Right renal cortex interstitium (tissue), 3 donors: ENCODE data around the gene ELL. TPM values are rescaled to one million over a fixed set of nuclear protein-coding genes. Genes with fewer than 3 reads are reported as not detected.

ENCODE experiments used
- DNase-seq, 3 donors: peaks; one replicate each; pipeline ENCODE4 v3.0.0-alpha.2; 2013; ENCODE audit warnings: low read depth in 3 of 3, low spot score in 2 of 3
- polyA plus RNA-seq, 3 donors: library from polyadenylated mRNA; unstranded; fragments of 120-200 nt; gene quantifications; one replicate each; pipeline ENCODE4 v1.2.1, GENCODE V29; 2013; ENCODE audit not compliant: insufficient read length in 3 of 3

The ELL gene
- polyA plus RNA-seq, 3 donors, result 8.4 to 8.6 (median 8.4) TPM

- DNase-seq, result no peak
Measured at GRCh38 chr19:18450021-18450930, 71.6 kb downstream of the ELL start.

DNA sequence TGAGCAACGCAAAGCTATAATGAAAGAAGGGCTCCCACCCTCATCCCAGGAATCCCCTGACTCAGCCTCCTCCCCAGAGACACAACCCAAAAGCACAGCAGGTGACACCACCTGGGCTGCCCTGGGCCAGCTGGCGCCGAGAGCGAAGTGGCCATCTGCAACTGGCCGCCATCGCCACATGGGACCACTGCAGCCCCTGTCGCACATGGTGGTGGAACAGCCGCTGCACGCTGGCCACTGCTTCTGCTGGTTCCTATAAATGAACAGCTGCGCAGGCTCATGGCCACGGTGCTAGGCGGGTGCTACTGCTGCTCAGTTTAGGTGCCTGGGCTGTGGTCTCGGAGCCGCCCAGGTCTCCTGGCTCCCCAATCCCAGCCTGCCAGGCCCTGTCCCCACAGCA is 72.3 kb downstream of the ELL start:
- no peak for DNase-seq

GRCh38 chr19:18446811-18447359 is 75.0 kb downstream of the ELL start:
- DNase-seq, result no peak

DNA sequence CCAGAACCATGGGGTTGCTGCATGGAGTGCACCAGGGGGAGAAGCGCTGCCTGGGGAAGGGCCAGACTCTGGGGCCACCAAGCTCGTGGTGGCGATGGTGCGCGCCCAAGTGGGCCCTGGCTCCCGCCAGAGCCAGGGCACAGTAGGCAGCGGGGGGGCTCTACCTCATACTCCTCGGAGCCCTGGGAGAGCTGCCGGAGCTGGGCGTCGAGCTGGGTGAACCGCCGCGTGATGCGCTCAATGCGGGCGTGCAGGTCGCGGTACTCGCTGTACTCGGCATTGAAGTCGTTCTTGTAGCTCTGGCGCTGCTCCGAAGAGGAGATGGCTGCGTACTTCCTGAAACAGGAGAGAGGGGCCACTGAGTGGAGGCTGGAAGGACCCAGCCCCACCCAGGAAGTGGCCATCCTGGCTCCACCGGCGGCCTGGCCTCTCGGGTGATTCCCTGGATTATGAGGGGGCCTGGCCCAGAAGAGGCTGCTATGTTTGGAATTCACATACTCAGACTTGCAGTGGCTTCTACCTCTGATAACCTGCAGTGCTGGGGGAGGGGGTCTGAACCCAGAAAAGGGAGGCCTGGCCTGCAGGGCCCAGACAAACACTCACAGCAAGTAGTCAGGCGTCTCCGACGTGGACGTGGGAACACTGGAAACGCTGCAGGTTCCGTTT is 75.6 kb downstream of the ELL start:
- no peak for DNase-seq

GRCh38 chr19:18445262-18445948 is 76.5 kb downstream of the ELL start:
- no peak for DNase-seq

- no peak for DNase-seq
Measured at GRCh38 chr19:18444513-18444912, 77.4 kb downstream of the ELL start.

DNA sequence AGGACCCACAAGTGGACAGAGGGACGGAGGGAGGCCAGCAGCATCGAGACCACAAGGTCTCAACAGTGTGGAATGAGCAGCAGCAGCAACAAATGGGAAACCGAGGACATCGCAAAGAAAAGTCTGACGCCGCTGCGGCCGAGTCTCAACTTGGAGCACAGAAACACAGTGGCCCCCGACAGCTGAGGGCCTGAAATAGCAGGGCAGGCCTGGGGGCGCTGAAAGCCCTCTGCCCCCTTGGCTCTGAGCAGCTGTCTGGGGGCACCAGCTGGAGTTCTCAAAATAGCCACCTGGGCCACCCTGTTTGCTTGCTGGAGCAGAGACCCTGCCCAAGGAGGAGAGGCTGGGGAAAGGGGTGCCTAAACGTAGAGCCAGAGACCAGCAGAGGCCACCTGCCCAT is 78.0 kb downstream of the ELL start:
- DNase-seq, result no peak

GRCh38 chr19:18443406-18443805 is 78.5 kb downstream of the ELL start:
- DNase-seq, result no peak

DNA sequence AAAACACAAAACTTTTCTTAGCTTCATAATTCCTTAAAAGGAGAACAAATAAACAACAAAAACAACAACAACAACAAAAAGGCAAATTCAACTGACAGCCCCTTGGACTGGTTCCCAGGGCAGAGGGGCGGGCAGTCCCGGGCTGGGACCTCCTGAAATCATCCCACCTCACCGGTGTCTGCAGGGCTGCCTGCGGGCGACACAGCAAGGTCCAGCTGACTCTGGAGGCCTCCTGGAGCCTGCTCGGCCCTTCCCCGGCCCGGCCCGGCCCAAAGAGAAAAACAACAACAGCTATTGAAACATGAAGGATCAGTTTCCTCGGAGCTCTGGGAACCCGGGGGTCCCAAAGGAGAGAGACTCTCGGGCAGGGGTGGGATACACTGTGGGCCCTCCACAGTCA is 78.9 kb downstream of the ELL start:
- DNase-seq, result no peak

- DNase-seq, result no peak
Measured at GRCh38 chr19:18441804-18442788, 79.8 kb downstream of the ELL start.

DNA sequence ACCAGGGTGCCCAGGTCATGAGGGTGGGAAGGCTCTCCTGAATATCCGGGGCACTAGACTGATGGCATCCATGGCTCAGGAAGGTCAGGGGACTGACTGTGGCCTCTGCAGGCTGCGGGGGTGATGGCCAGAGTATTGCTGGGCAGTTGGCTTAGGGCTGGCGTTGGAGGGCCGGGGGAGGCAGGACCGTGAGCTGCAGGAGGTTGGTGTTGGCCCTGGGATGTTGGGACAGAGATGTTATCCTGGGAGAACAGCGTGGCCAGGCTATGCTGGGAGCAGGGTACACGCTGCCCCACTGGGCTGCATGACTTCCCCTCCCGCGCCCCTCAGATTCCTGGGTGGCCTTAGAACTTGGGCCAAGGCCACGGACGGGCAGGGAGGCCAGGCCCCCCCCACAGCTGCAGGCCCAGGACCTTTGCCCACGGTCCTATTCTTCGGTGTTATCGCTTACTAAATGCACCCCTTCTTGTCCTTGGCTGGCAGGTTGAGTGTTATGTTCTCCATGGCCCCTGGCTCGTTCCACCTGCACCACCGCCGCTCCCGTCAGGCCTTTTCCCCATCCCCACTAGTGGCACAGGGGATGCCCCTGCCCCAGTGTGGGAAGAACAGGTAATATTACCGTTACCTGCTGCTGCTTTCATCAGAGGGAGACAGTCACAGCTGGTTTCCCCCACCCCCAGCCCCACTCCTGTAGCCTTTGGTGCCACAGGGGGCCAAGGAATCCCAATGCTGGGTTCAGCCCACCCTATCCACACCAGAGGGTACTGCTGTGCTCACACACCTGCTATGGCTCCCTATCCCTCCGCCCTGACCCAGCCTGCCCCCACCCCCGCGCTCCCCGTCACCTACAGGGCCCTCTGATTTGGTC is 80.7 kb downstream of the ELL start:
- no peak for DNase-seq

- DNase-seq, result no peak
Measured at GRCh38 chr19:18440415-18440877, 81.4 kb downstream of the ELL start.

- no peak for DNase-seq
Measured at GRCh38 chr19:18439910-18440237, 82.0 kb downstream of the ELL start.

DNA sequence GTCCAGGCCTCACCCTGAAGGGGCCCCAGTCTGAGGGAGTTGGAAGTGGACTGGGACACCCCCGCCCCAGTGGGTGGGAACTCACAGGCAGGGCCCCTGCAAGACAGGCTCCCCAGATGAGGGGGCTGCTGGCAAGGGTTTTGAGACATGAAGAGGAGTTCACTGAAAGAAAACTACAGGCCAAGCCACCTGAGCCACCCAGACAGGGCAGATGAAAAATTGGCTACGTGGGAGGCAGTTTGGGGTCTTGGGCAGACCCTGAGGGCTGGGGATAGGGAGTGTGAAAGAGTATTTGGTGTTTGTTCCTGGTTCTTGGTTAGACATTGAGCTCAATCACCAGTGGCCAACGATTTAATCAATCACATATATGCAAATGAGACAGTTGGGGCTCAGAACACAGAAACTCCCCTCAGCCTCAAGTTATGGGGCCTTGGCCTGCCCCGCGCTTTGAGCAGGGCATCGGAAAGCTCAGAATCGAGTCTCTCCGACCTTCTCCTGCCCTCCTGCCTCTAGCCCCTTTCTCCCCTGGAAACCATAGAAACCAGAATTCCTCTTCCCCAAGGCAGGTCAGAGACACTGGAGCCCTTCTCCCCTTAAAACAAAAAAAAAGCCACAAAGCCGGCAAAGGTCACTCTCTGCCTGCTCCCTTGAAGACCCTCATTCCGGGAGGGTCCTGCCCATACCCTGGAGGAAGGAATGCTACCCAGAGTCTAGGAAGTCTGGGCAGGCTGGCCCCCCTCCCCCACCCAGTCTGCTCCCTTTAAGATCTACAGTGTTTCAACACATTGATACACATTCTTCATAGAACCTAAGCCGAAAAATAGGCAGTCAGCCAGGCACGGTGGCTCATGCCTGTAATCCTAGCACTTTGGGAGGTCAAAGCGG is 82.6 kb downstream of the ELL start:
- no peak for DNase-seq

DNA sequence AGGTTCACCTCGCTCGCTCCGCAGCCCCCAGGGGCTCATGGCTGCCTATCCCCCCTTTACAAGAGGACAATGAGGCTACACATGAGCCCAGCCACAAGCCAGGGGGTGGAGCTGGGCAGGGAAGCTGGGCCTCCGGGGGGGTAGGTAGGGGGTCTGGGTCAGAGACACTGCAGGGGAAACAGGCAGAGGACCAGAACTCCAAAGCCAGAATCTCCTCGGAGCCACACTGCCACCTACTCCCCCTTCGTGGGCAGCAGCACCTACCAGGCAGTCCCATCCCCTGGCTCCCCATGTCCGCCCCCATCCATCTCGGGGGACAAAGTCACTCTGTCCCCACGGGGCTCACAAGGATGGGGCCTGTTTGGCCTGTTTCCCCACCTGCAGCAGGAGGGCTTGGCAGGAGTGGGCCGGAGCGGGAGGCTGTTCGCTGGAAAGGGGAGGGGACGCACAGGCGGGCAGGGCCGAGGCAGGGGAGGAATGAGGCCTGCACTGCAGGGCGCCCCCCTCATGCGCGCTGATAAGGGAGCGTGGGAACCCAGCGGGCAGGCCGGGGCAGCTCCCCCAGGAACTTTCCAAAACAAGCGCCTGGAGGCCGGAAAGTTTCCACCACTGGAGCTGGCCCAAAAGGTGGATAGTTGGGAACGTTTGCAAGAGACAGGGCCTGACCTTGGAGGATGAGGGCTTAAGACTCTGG is 83.4 kb downstream of the ELL start:
- DNase-seq, result no peak

DNA sequence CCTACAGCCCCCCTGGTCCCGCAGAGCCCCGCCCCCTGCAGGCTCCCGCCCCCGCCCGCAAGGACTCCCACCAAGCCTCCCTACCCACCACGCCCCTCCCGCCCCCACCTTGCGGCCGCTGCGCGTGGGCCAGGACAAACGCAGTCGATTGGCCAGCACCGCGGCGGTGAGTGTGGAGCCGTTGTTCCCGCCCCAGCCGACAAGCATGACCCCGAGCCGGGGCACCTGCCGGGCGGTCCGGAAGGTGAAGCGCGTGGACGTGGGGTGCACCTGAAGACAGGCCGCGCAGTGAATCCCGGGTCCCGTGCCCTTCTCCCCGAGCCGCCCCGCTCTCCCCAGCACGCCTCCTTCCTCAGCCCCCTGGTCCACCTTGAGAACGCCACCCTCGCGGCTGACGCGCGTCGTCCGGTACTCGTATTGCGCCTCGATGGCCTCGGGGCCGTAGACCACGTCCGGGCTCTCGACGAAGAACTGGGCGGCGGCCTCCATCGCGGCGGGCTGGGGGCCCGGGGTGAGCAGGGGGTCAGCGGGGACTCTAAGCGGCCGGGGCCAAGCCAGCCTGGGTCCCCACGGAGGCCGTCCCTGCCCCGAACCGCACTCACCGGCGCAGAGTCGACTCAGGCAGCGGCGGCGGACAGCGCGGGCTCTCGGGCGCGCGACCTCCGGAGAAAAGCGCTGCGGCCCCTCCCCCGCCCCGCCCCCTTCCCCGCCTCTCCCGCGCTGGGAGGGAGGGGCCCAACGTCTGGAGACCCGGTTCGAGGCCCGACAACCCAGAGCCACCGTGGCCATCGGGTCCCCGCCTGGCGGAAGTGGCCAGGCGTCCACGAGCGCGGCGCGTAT is 84.2 kb downstream of the ELL start, which contains the start of gene ISYNA1:
TSS of gene ISYNA1 (minus strand) at position 643 of the 840 bp plus-strand sequence. CDS start at position 489, 154 bp downstream.
- no peak for DNase-seq
